HUES6 (cell line): Measurements from ENCODE around the gene SMCHD1.
"Not testable (repeated sequence)": the region's sequence is repeated elsewhere in the genome, so short reads cannot be mapped to it uniquely, and the experiment has no call there.

Experiments used
- H3K27ac ChIP-seq: 2 replicates; pipeline ENCODE4 v1.7.0; 2013; ENCODE audit warnings: low read depth, mild to moderate bottlenecking, low read length, inconsistent platforms
- H3K27me3 ChIP-seq: 2 replicates; pipeline ENCODE4 v1.6.1; 2013; ENCODE audit warnings: low read length; ENCODE audit not compliant: control insufficient read depth, insufficient read depth
- H3K36me3 ChIP-seq: 2 replicates; pipeline ENCODE4 v1.6.1; 2013; ENCODE audit warnings: low read length; ENCODE audit not compliant: control insufficient read depth, insufficient read depth
- H3K4me1 ChIP-seq: 2 replicates; pipeline ENCODE4 v1.6.1; 2013; ENCODE audit warnings: low read length; ENCODE audit not compliant: control insufficient read depth, insufficient read depth
- H3K4me3 ChIP-seq: 2 replicates; pipeline ENCODE4 v1.5.1; 2013; ENCODE audit warnings: low read depth, low read length
- H3K9ac ChIP-seq: one replicate; pipeline ENCODE4 v1.6.1; 2013; ENCODE audit warnings: mild to moderate bottlenecking, low read length
- H3K9me3 ChIP-seq: 2 replicates; pipeline ENCODE4 v1.6.1; 2013; ENCODE audit warnings: low read depth, low read length; ENCODE audit not compliant: control insufficient read depth, insufficient read depth

SMCHD1 gene

DNA sequence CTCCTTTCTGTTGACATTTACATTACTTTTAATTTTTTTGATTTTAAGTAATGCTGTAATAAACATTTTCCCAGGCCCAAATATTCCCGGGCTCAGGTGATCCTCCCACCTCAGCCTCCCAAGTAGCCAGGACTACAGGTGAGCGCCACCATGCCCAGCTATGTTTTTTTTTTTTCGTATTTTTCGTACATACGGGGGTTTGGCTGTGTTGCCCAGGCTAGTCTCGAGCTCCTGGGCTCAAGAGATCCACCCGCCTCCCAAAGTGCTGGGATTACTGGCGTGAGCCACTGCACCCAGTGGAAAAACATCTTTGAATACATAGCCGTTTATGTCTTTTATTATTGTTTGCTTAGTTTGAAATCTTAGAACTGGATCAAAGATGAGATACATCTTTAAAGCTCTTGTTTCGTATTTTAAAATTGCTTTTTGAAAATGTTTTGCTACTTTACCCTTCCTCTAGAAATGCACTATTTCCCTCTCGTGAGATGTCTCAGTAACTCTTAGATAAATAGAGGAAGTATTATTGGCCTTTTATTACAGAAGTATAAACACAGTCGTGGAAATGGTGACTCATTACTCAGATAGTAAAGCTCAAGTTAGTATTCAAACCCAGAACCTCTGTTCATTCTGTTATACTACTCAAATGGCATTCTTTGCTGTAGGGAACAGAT lies 2.4 kb downstream of the SMCHD1 start:
- H3K9ac ChIP-seq = no peak overlapping the region
- H3K36me3 ChIP-seq = peaks cover 4% of the 10 kb centered on the region; the same call in 1 of the 2 replicates
- no peaks in the 10 kb centered on the region for H3K9me3 ChIP-seq
- peak overlapping the region; percentile 97 for H3K4me3 ChIP-seq
- peaks cover 14% of the 10 kb centered on the region for H3K4me1 ChIP-seq
- no peak overlapping the region for H3K27ac ChIP-seq
- H3K27me3 ChIP-seq = peaks cover 24% of the 10 kb centered on the region; the same call in 1 of the 2 replicates

DNA sequence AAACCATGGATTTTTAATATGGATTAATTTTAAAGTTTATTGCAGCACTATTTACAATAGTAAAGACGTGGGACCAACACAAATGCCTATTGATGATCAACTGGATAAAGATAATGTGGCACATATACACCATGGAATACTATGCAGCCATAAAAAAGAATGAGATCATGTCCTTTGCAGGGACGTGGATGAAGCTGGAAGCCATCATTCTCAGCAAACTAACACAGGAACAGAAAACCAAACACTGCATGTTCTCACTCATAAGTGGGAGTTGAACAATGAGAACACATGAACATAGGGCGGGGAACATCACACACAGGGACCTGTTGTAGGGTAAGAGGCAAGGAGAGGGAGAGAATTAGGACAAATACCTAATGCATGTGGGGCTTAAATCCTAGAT lies 5.3 kb downstream of the SMCHD1 start:
- H3K9me3 ChIP-seq = not testable (repeated sequence)

GRCh38 chr18:2662288-2662687 lies 6.8 kb downstream of the SMCHD1 start:
- not testable (repeated sequence) for H3K9ac ChIP-seq, H3K4me3 ChIP-seq, H3K27me3 ChIP-seq, H3K4me1 ChIP-seq, H3K27ac ChIP-seq, H3K9me3 ChIP-seq
- peaks cover 16% of the 10 kb centered on the region for H3K36me3 ChIP-seq

More for the DNA sequence above, 5.3 kb downstream of the SMCHD1 start:
- not testable (repeated sequence) for H3K27ac ChIP-seq, H3K27me3 ChIP-seq, H3K4me3 ChIP-seq, H3K36me3 ChIP-seq, H3K4me1 ChIP-seq, H3K9ac ChIP-seq

DNA sequence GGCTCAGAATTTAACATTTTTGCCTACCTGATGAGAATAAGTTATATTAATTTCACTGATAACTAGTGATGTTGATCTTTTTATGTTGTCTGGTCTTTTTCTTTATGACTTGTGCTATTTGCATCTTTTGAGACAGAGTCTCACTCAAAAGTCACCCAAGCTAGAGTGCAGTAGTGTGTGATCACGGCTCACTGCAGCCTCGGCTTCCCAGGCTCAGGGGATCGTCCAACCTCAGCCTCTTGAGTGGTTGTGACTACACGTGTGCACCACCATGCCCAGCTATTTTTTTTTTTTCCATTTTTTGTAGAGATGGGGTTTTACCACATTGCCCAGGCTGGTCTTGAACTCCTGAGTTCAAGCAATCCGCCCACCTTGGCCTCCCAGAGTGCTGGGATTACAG lies 7.5 kb downstream of the SMCHD1 start:
- no peaks in the 10 kb centered on the region for H3K9me3 ChIP-seq
- H3K36me3 ChIP-seq = peaks cover 21% of the 10 kb centered on the region
- H3K27me3 ChIP-seq = no peaks in the 10 kb centered on the region
- H3K9ac ChIP-seq = no peak overlapping the region
- no peak overlapping the region for H3K27ac ChIP-seq
- no peak overlapping the region for H3K4me3 ChIP-seq
- H3K4me1 ChIP-seq = no peaks in the 10 kb centered on the region

DNA sequence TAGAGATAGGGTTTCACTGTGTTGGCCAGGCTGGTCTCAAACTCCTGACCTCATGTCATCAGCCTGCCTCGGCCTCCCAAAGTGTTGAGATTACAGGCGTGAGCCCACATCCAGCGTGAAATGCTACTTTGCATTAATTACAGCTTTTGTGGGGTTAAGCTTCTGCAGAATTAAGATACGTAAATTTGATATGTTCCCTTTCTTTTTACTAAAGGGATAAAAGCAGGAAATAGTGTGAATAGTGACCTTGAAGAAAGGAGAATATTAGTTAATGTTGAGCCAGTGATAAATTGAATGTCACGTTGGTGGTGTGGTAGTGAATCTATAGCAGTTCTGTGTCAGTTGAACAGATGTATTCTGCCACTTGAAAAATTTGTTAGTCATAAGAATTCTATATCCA lies 16.9 kb downstream of the SMCHD1 start:
- Histone ChIP-seq H3K27me3 (no peaks in the 10 kb centered on the region), H3K9me3 (no peaks in the 10 kb centered on the region), H3K4me3 (no peak overlapping the region), H3K4me1 (no peaks in the 10 kb centered on the region), H3K36me3 (peaks cover 88% of the 10 kb centered on the region), H3K27ac (no peak overlapping the region), H3K9ac (no peak overlapping the region)

- no peak overlapping the region for H3K4me3 ChIP-seq
- no peak overlapping the region for H3K27ac ChIP-seq
- H3K9ac ChIP-seq = no peak overlapping the region
- peaks cover 90% of the 10 kb centered on the region for H3K36me3 ChIP-seq
- no peaks in the 10 kb centered on the region for H3K9me3 ChIP-seq
- H3K27me3 ChIP-seq = no peaks in the 10 kb centered on the region
- H3K4me1 ChIP-seq = no peaks in the 10 kb centered on the region
Measured at GRCh38 chr18:2672872-2673271, 17.3 kb downstream of the SMCHD1 start.

DNA sequence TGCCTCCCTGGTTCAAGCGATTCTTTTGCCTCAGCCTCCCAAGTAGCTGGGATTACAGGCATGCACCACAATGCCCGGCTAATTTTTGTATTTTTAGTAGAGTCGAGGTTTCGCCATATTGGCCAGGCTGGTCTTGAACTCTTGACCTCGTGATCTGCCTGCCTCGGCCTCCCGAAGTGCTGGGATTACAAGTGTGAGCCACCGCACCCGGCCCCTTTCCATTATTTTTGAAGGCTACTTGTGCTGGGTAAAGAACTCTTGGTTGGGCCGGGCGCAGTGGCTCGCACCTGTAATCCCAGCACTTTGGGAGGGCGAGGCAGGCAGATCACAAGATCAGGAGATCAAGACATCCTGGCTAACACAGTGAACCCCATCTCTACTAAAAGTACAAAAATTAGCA lies 23.4 kb downstream of the SMCHD1 start:
- not testable (repeated sequence) for H3K4me3 ChIP-seq, H3K9ac ChIP-seq, H3K9me3 ChIP-seq, H3K4me1 ChIP-seq, H3K27me3 ChIP-seq, H3K27ac ChIP-seq
- peaks cover 57% of the 10 kb centered on the region for H3K36me3 ChIP-seq

DNA sequence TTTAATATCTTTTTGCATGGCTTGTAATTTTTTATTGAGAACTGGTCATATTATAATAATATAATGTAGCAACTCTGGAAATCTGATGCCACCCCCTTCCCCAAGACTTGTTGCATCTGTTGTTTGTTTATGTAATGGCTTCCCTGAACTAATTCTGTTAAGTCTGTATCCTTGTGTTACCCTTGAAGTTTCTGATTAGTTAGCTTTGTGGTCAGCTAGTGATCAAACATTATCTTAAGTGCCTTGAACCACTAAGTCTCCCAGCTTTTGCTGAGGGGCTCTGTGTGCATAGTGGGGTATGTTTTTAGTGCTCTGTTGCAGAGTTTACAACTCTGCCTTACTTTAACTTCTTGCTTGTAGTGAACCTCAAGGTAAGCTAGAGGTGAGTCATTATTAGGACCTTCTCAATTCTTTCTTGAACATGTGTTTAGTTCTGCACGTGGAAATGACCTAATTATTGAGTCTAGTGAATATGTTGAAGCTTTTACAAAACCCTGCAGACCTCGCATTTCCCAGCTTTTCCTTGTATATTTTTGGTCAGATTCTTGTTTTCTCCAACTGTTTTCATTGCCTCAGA lies 24.8 kb downstream of the SMCHD1 start:
- H3K9me3 ChIP-seq = no peaks in the 10 kb centered on the region; the same call in 1 of the 2 replicates
- no peaks in the 10 kb centered on the region for H3K27me3 ChIP-seq
- H3K4me3 ChIP-seq = no peak overlapping the region
- no peak overlapping the region for H3K27ac ChIP-seq
- H3K36me3 ChIP-seq = peaks cover 54% of the 10 kb centered on the region
- H3K9ac ChIP-seq = no peak overlapping the region
- H3K4me1 ChIP-seq = no peaks in the 10 kb centered on the region

DNA sequence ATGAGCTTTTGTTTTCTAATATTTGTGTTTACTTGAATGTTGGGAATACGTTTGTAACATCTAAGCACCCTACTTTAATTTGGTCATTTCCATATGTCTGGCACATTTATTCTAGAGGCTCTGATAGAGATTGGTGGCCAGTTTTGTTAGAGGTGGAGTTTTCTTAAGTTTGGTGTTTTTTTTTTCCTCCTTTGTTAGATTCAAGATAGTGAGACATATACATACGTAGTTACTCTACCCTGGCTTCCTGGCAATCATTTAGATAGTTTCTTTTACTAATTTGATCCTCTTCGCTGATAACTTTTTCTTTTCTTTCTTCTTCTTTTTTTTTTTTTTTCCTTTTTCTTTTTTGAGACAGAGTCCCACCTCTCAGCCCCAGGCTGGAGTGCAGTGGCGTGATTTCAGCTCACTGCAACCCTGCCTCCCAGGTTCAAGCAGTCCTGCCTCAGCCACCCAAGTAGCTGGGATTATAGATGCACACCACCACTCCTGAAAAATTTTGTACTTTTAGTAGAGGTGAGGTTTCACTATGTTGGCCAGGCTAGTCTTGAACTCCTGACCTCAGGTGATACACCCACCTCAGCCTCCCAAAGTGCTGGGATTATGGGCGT lies 26.6 kb downstream of the SMCHD1 start:
- H3K36me3 ChIP-seq = peaks cover 52% of the 10 kb centered on the region
- no peak overlapping the region for H3K4me3 ChIP-seq
- no peak overlapping the region for H3K27ac ChIP-seq
- H3K9me3 ChIP-seq = peaks cover 5% of the 10 kb centered on the region; the same call in 1 of the 2 replicates
- no peak overlapping the region for H3K9ac ChIP-seq
- no peaks in the 10 kb centered on the region for H3K27me3 ChIP-seq
- no peaks in the 10 kb centered on the region for H3K4me1 ChIP-seq

GRCh38 chr18:2683055-2683454 lies 27.5 kb downstream of the SMCHD1 start:
- no peak overlapping the region for H3K4me3 ChIP-seq
- peaks cover 53% of the 10 kb centered on the region for H3K36me3 ChIP-seq
- no peak overlapping the region for H3K9ac ChIP-seq
- H3K27me3 ChIP-seq = no peaks in the 10 kb centered on the region
- H3K27ac ChIP-seq = no peak overlapping the region
- no peaks in the 10 kb centered on the region for H3K4me1 ChIP-seq
- peaks cover 5% of the 10 kb centered on the region; the same call in 1 of the 2 replicates for H3K9me3 ChIP-seq

DNA sequence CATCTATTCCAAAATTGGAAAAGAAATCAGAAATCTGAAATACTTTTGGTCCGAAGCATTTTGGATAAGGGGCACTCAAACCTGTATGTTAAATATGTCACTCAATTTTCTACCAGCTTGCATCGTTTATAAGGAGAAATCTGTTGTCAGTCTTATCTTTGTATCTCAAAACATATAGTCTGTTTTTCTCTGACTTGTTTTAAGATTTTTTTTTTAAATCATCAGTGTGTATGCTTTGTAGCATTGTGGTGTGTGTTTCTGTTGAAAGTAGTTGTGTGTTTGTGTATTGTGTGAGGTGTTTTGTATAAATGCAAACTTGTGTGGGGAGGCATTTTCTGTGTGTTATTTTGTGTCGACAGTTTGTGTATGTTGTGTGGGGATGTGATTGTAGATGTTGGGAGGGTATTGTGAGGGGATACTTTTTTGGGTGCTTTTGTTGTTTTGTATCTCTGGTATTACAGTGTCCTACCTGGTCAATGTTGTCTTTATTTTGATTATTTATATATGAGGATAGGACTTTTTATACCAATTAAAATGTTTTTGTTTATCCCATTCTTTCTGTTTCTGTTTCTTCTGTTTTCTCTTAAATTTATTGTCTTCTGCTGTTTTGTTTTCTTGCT lies 30.9 kb downstream of the SMCHD1 start:
- no peak overlapping the region for H3K4me3 ChIP-seq
- peaks cover 5% of the 10 kb centered on the region; the same call in 1 of the 2 replicates for H3K9me3 ChIP-seq
- H3K4me1 ChIP-seq = no peaks in the 10 kb centered on the region
- H3K27me3 ChIP-seq = no peaks in the 10 kb centered on the region
- H3K27ac ChIP-seq = no peak overlapping the region
- peaks cover 64% of the 10 kb centered on the region for H3K36me3 ChIP-seq
- no peak overlapping the region for H3K9ac ChIP-seq
